GM12865 (cell line): ENCODE measurements around the gene GRHL1.

Source experiments
- DNase-seq: peaks from one replicate; pipeline ENCODE4 v3.0.0; 2010; ENCODE audit warnings: low read depth
- H3K4me3 ChIP-seq: 2 replicates; pipeline ENCODE4 v1.5.1; 2011; ENCODE audit warnings: mild to moderate bottlenecking, low read depth, low read length, control low read depth
- TF ChIP-seq, protein P1 (sequence below): IDR thresholded peaks from 2 replicates; pipeline ENCODE4 v1.5.1; 2011; ENCODE audit warnings: low read length, control low read depth, low read depth, inconsistent platforms; ENCODE audit not compliant: insufficient read depth; ENCODE audit errors: missing control alignments

Gene GRHL1

DNA sequence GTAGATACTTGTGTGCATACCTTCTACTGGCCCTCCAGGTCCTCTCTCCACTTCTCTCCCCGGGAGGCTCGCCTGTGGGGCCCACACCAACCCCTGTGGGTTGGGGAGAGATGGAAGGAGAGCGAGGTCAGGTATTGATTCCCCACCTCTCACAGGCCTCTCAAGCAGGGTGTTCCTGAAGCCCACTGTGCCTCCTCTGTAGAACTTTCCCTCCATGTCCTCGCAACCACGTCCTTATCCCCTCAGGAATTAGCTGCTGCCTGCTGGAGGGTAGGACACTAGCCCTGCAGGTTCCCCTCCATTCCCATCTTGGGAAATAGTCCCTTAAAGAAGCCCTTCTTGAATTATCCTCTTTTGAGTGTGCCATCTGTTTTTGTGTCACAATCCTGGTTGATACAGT, 52.9 kb downstream of the GRHL1 start:
- no peak overlapping the region for H3K4me3 ChIP-seq
- no peak for DNase-seq

DNA sequence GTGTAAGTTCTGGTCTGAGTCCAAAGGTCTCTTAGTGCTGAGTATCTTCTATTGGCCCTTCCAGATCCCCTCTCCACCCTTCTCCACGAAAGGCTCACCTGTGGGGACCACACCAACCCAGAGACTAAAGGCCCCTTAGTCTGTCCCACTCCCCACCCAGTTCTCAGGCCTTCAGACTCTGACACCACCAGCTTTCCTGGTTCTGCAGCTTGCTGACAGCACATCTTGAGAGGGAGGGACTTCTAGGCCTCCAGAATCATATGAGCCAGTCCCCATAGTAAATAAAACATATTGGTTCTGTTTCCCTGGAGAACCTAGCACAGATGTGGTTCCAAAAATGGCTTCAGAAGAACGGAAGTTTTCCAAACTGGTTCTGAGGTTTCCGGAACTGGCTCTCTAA, 53.3 kb downstream of the GRHL1 start:
- no peak for DNase-seq
- no peak overlapping the region for H3K4me3 ChIP-seq
- TF ChIP-seq, protein P1, sequence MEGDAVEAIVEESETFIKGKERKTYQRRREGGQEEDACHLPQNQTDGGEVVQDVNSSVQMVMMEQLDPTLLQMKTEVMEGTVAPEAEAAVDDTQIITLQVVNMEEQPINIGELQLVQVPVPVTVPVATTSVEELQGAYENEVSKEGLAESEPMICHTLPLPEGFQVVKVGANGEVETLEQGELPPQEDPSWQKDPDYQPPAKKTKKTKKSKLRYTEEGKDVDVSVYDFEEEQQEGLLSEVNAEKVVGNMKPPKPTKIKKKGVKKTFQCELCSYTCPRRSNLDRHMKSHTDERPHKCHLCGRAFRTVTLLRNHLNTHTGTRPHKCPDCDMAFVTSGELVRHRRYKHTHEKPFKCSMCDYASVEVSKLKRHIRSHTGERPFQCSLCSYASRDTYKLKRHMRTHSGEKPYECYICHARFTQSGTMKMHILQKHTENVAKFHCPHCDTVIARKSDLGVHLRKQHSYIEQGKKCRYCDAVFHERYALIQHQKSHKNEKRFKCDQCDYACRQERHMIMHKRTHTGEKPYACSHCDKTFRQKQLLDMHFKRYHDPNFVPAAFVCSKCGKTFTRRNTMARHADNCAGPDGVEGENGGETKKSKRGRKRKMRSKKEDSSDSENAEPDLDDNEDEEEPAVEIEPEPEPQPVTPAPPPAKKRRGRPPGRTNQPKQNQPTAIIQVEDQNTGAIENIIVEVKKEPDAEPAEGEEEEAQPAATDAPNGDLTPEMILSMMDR, result no peak

More for the DNA sequence above, 52.9 kb downstream of the GRHL1 start:
- TF ChIP-seq, protein P1, result no peak

DNA sequence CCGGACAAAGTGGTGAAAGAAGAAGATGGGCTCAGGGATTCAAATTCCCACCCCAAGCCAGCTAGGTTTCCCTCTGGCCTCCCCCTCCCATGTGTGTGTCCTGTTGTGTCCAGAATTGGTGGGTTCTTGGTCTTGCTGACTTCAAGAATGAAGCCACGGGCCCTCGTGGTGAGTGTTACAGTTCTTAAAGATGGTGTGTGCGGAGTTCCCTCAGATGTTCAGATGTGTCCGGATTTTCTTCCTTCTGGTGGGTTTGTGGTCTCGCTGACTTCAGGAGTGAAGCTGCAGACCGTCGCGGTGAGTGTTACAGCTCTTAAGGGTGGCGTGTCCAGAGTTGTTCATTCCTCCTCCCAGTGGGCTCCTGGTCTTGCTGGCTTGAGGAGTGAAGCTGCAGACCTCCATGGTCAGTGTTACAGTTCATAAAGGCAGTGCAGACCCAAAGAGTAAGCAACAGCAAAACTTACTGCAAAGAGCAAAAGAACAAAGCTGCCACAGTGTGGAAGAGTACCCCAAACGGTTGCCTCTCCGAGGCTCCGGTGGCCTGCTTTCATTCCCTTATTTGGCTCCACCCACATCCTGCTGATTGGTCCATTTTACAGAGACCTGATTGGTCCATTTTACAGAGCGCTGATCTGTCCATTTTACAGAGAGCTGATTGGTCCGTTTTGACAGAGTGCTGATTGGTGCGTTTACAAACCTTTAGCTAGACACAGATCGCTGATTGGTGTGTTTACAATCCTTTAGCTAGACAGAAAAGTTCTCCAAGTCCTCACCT, 54.2 kb downstream of the GRHL1 start:
- H3K4me3 ChIP-seq, result no peak overlapping the region
- TF ChIP-seq, protein P1, result no peak
- no peak for DNase-seq

DNA sequence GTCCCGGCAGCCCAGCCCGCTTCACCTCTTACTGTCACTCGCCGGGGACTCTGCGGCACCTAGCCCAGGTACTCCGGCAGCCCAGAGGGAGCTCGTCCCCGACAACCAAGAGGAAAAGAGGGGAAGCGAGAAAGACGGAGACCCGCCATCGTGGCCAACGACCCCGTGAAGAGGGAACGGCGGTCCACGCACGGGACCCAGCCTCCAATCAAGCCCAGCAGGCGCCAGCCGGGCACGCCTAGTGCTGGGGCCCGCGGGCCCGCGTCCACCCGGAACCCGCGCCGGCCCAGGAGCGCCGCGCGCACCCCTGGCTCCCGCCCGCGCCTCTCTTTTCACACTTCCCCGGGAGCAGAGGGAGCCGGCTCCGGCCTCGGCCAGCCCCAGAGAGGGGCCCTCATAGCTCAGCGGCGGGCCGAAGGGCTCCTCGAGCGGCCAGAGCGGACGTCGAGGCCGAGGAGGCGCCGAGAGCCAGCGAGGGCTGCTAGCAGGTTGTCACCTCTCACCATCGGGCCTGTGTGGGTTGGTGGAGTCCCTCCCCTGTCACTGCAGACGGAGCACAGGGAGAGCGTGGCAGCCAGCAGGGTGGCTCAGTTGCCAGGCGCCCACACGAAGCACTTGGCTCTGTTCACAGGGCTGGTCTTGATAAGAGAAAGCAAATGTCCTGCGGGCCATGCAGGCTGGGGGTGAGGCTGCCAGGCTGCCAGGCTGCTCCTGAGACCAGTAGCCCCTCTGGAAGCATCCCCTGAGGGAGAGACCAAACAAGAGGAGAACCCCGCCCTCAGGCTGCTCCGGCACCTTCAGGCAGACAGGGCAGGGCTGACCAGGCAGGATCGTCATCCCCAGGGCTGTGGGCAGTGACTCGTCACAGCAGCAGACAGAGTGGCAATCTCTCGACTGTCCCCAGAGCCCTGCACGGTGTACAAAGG, 55.0 kb downstream of the GRHL1 start:
- DNase-seq, result no peak
- no peak overlapping the region for H3K4me3 ChIP-seq
- TF ChIP-seq, protein P1, result no peak

DNA sequence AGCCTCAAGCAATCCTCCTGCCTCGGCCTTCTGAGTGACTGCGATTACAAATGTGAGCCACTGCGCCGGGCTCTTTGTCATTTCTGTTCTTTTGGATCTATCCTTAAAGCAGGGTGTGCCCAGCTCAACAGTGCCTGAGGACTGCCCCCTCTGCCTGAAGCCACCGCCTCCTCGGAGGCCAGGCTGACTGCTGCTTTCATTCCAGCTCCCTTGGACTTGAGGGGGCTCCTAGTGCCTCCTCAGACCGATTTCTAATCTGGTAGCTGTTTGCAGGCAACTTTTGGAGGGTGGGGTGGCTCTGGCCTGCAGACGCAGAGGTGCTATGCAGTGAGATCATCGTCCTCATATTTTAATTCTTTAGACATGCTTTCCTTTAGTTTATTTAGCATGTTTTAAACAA, 55.9 kb downstream of the GRHL1 start:
- no peak for DNase-seq

DNA sequence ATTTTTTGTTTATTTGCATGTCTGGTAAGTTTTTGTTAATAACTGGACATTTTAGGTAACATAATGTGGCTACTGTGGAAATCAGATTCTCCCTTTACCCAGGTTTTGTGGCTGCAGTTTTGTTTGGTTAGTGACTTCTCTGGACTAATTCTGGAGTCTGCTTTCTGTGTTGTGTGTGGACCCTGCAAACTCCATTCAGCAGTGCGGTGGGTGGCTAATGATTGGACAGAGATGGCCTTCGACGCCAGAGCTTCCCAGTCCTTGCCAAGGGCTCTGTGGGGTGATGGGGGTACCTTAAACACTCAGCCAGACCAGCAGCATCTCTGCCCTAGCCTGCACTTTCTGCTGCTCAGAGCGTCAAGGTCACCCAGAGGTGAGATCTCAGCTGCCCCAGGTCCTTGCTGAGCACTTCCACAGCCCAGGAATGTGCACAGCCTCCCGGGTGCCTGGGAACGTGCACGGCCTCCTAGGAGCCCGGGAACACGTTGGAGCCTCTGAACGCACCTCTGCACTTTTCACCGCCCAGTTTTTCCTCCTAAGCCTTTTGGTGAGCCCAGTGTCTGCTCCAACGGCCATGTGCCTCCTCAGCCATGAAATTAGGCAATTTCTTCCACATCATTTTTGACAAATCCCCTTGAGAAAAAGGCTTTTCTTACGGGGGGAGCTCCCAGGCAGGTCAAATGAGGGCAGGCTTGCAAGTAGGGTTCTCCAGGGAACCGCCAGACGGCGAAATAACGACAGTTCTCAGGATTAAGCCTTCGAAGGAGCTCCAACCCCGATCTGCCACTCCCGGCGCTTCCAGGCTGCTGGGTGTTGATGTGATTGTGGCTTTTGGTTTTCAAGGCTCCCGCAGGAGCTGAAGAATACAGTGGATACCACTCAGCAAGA, 56.7 kb downstream of the GRHL1 start:
- H3K4me3 ChIP-seq, result no peak overlapping the region
- DNase-seq, result no peak
- TF ChIP-seq, protein P1, result no peak

More for the DNA sequence above, 55.9 kb downstream of the GRHL1 start:
- H3K4me3 ChIP-seq, result no peak overlapping the region
- TF ChIP-seq, protein P1, result no peak
